H1 (cell line): ENCODE data around the gene NDP. TPM values are rescaled to one million over a fixed set of nuclear protein-coding genes. Genes with fewer than 3 reads are reported as not detected.

Experiments used
- CTCF ChIA-PET: fragments of 300-600 bp; sonication (Branson Sonifier 250); formaldehyde crosslinking; loops from one replicate; lab custom pipeline; 2021; ENCODE audit not compliant: partially characterized antibody; lab: Charles Lee
- POLR2A ChIA-PET: fragments of 300-600 bp; sonication (Branson Sonifier 250); formaldehyde crosslinking; loops from one replicate; lab custom pipeline; 2021; ENCODE audit warnings: inconsistent platforms; ENCODE audit not compliant: partially characterized antibody; lab: Charles Lee
- DNase-seq, 2 experiments: peaks; one replicate each; pipeline versions ENCODE4 v3.0.0 to v3.0.0-alpha.2; 2010 to 2022; ENCODE audit warnings: low spot score in 2 of 2, low read depth in 1 of 2, mixed read lengths in 1 of 2
- FAIRE-seq: peaks from 2 replicates; lab custom pipeline; 2011; peaks lifted over from hg19 to GRCh38; lab: Jason Lieb, UNC
- H2AFZ ChIP-seq: 2 replicates; pipeline ENCODE4 v1.8.1; 2012; ENCODE audit warnings: low read length, inconsistent platforms
- H2AK5ac ChIP-seq: 2 replicates; pipeline ENCODE4 v1.6.1; 2013; ENCODE audit warnings: low read depth, low read length
- H2BK120ac ChIP-seq: replicated peaks from 2 replicates; pipeline ENCODE3; 2013; ENCODE audit warnings: low read depth, low read length, inconsistent platforms
- H2BK12ac ChIP-seq: 2 replicates; pipeline ENCODE4 v1.6.1; 2013; ENCODE audit warnings: low read depth, low read length
- H2BK15ac ChIP-seq: 2 replicates; pipeline ENCODE4 v1.6.1; 2013; ENCODE audit warnings: low read length
- H2BK20ac ChIP-seq: 2 replicates; pipeline ENCODE4 v1.6.1; 2013; ENCODE audit warnings: low read length
- H2BK5ac ChIP-seq: 2 replicates; pipeline ENCODE4 v1.6.1; 2013; ENCODE audit warnings: low read depth, low read length
- H3K14ac ChIP-seq: 2 replicates; pipeline ENCODE4 v1.6.1; 2013; ENCODE audit warnings: inconsistent platforms; ENCODE audit not compliant: insufficient read length
- H3K18ac ChIP-seq: 2 replicates; pipeline ENCODE4 v1.6.1; 2013; ENCODE audit warnings: low read length; ENCODE audit errors: extremely low read depth
- H3K23ac ChIP-seq: 2 replicates; pipeline ENCODE4 v1.6.1; 2013; ENCODE audit warnings: inconsistent platforms; ENCODE audit not compliant: insufficient read length
- H3K23me2 ChIP-seq: 2 replicates; pipeline ENCODE4 v1.6.1; 2013; ENCODE audit warnings: low read depth, low read length
- H3K27ac ChIP-seq: 2 replicates; pipeline ENCODE4 v1.6.1; 2011; ENCODE audit warnings: low read depth, low read length, inconsistent platforms
- H3K27me3 ChIP-seq, 4 experiments: replicated peaks in 1 of 4; 1 replicate in 1 of 4; 2 replicates in 3 of 4; pipeline versions ENCODE4 v1.6.1 to v1.8.1; 2011 to 2013; ENCODE audit warnings: low read length in 3 of 4, mild to moderate bottlenecking in 3 of 4, inconsistent platforms in 2 of 4, mixed read lengths in 2 of 4, moderate library complexity in 1 of 4; ENCODE audit not compliant: control insufficient read depth in 3 of 4, insufficient read depth in 3 of 4; ENCODE audit errors: extremely low read depth in 1 of 4
- H3K36me3 ChIP-seq, 4 experiments: 2 replicates each; pipeline versions ENCODE4 v1.6.1 to v1.8.1; 2011 to 2013; ENCODE audit warnings: mild to moderate bottlenecking in 4 of 4, low read length in 3 of 4, moderate library complexity in 2 of 4, control low read depth in 1 of 4, inconsistent platforms in 1 of 4; ENCODE audit not compliant: insufficient read depth in 4 of 4, control insufficient read depth in 2 of 4
- H3K4ac ChIP-seq: replicated peaks from 2 replicates; pipeline ENCODE3; 2013; ENCODE audit warnings: low read length, low read depth, mixed read lengths, inconsistent platforms; ENCODE audit not compliant: insufficient read length
- H3K4me1 ChIP-seq, 4 experiments: replicated peaks in 1 of 4; 1 replicate in 1 of 4; 2 replicates in 3 of 4; pipeline versions ENCODE4 v1.6.1 to v1.8.1; 2011 to 2013; ENCODE audit warnings: low read length in 3 of 4, inconsistent platforms in 2 of 4, mixed read lengths in 1 of 4; ENCODE audit not compliant: insufficient read depth in 4 of 4, control insufficient read depth in 3 of 4
- H3K4me2 ChIP-seq, 2 experiments: 2 replicates each; pipeline versions ENCODE4 v1.6.1 to v1.8.1; 2011 to 2013; ENCODE audit warnings: low read depth in 2 of 2, low read length in 2 of 2, control low read depth in 1 of 2, inconsistent platforms in 1 of 2, mild to moderate bottlenecking in 1 of 2; ENCODE audit not compliant: insufficient read depth in 1 of 2
- H3K4me3 ChIP-seq, 4 experiments: fragments of 200-600, 300-600 bp in 1 of 4; sonication (generic), shearing (Covaris generic), sonication (Bioruptor Twin) in 1 of 4; 2 replicates each; pipeline versions ENCODE4 v1.5.1 to v1.8.1; 2011 to 2016; ENCODE audit warnings: low read length in 4 of 4, low read depth in 3 of 4, control low read depth in 2 of 4, inconsistent platforms in 2 of 4, mild to moderate bottlenecking in 2 of 4, mixed read lengths in 1 of 4, moderate library complexity in 1 of 4; ENCODE audit not compliant: insufficient read depth in 2 of 4; ENCODE audit errors: extremely low read depth in 1 of 4
- H3K56ac ChIP-seq: replicated peaks from 2 replicates; pipeline ENCODE3; 2013; ENCODE audit warnings: low read depth, mild to moderate bottlenecking, mixed read lengths, low read length, inconsistent platforms; ENCODE audit not compliant: insufficient read length
- H3K79me1 ChIP-seq: 2 replicates; pipeline ENCODE4 v1.6.1; 2013; ENCODE audit warnings: low read depth, low read length, control low read depth
- H3K79me2 ChIP-seq, 2 experiments: 2 replicates each; pipeline versions ENCODE4 v1.6.1 to v1.8.1; 2012 to 2013; ENCODE audit warnings: low read length in 2 of 2, mild to moderate bottlenecking in 2 of 2, inconsistent platforms in 1 of 2; ENCODE audit not compliant: insufficient read depth in 2 of 2, control insufficient read depth in 1 of 2
- H3K9ac ChIP-seq, 4 experiments: replicated peaks in 1 of 4; 1 replicate in 1 of 4; 2 replicates in 3 of 4; pipeline versions ENCODE4 v1.6.1 to v1.8.1; 2011 to 2013; ENCODE audit warnings: low read depth in 3 of 4, low read length in 3 of 4, control low read depth in 2 of 4, mild to moderate bottlenecking in 2 of 4, moderate library complexity in 2 of 4, inconsistent platforms in 1 of 4; ENCODE audit errors: extremely low read depth in 1 of 4
- H3K9me3 ChIP-seq, 2 experiments: 2 replicates each; pipeline versions ENCODE4 v1.6.1 to v1.8.1; 2012 to 2013; ENCODE audit warnings: mild to moderate bottlenecking in 2 of 2, moderate library complexity in 2 of 2, control low read depth in 1 of 2, inconsistent platforms in 1 of 2, low read depth in 1 of 2, low read length in 1 of 2, mixed read lengths in 1 of 2; ENCODE audit not compliant: insufficient read depth in 2 of 2
- H4K20me1 ChIP-seq, 2 experiments: replicated peaks in 1 of 2; 2 replicates each; pipeline versions ENCODE3 to v1.8.1; 2011 to 2013; ENCODE audit warnings: inconsistent platforms in 2 of 2, low read length in 2 of 2, mild to moderate bottlenecking in 1 of 2; ENCODE audit not compliant: insufficient read depth in 2 of 2, control insufficient read depth in 1 of 2
- H4K5ac ChIP-seq: 2 replicates; pipeline ENCODE4 v1.6.1; 2013; ENCODE audit warnings: low read length, low read depth, mixed read lengths, inconsistent platforms; ENCODE audit not compliant: insufficient read length
- H4K8ac ChIP-seq: 2 replicates; pipeline ENCODE4 v1.8.0; 2013; ENCODE audit warnings: mild to moderate bottlenecking, moderate library complexity, low read length, inconsistent platforms; ENCODE audit not compliant: insufficient read depth; ENCODE audit errors: extremely low read depth
- H4K91ac ChIP-seq: replicated peaks from 2 replicates; pipeline ENCODE3; 2013; ENCODE audit warnings: low read length, mixed read lengths, inconsistent platforms; ENCODE audit not compliant: insufficient read length
- ASH2L ChIP-seq: fragments of 200-600, 300-600 bp; sonication (generic); IDR thresholded peaks from one replicate; pipeline ENCODE4 v1.7.1; 2017; ENCODE audit warnings: low read length
- BACH1 ChIP-seq: IDR thresholded peaks from 2 replicates; pipeline ENCODE4 v1.6.1; 2012; ENCODE audit warnings: low read length, improper control_type of control experiment
- PHF8 ChIP-seq: fragments of 200-600 bp; sonication (generic); conservative IDR thresholded peaks from 2 replicates; pipeline ENCODE4 v1.7.1; 2012; ENCODE audit warnings: low read depth, mild to moderate bottlenecking, inconsistent platforms, low read length, moderate library complexity
- POU5F1 ChIP-seq: IDR thresholded peaks from 2 replicates; pipeline ENCODE4 v1.6.1; 2011; ENCODE audit warnings: low read depth, mild to moderate bottlenecking, low read length, moderate library complexity
- WGBS, 2 experiments: shearing (Covaris generic) in 1 of 2; methylation state at CpG; one replicate each; pipeline versions ENCODE4 v1.1.6 to v1.1.7; 2013 to 2015; ENCODE audit warnings: low lambda C conversion rate in 2 of 2, mixed read lengths in 2 of 2, inconsistent platforms in 1 of 2, low coverage in 1 of 2, missing lambda C conversion rate in 1 of 2; ENCODE audit not compliant: insufficient replicate concordance in 2 of 2, insufficient coverage in 1 of 2, insufficient read length in 1 of 2; ENCODE audit errors: extremely low coverage in 1 of 2, missing lambda C conversion rate in 1 of 2; 5-methylcytosine and 5-hydroxymethylcytosine counted together
- polyA plus RNA-seq, 7 experiments: library from polyadenylated mRNA; depleted of rRNA in 3 of 7; stranded (reverse) in 5 of 7; unstranded in 2 of 7; fragments of >200 nt in 5 of 7; fragments of 200-250 nt in 2 of 7; gene quantifications; 1 replicate in 5 of 7; 2 replicates in 1 of 7; 4 replicates in 1 of 7; pipeline versions ENCODE4 v1.2.1 to v1.2.3, GENCODE V29; 2011 to 2013; ENCODE audit warnings: missing spikeins in 2 of 7, mixed read lengths in 2 of 7
- total RNA-seq: library from RNA; stranded (reverse); fragmentation: NEBNext Ultra II Directional; extraction: Animal tissue kit (Norgen Biotek cat#: 25700); gene quantifications from 2 replicates; pipeline ENCODE4 v1.2.1, GENCODE V29; 2021

Gene NDP
- total and polyA plus RNA-seq, 2 of the 8 experiments (the other 6 are each of a cell fraction or from before 2014, with no cell fraction given), result 0.26 to 0.82 TPM

GRCh38 chrX:44016906-44017305, 43.7 kb upstream of the NDP start:
- no peak overlapping the region for H3K23ac ChIP-seq
- no peak overlapping the region for H3K4ac ChIP-seq
- TF ChIP-seq ASH2L, result no peak
- no peak for TF ChIP-seq POU5F1
- no peak for TF ChIP-seq BACH1
- no peak for TF ChIP-seq PHF8
- no peak for DNase-seq
- H3K36me3 ChIP-seq, result no peaks in the 10 kb centered on the region
- no peak overlapping the region for H3K14ac ChIP-seq
- no peaks in the 10 kb centered on the region for H3K79me2 ChIP-seq
- H2BK5ac ChIP-seq, result no peak overlapping the region
- CTCF ChIA-PET, result no interaction called here
- H3K56ac ChIP-seq, result no peak overlapping the region
- H2BK12ac ChIP-seq, result no peak overlapping the region
- no peak overlapping the region for H4K8ac ChIP-seq
- no peak overlapping the region for H2BK15ac ChIP-seq
- no peaks in the 10 kb centered on the region for H3K9me3 ChIP-seq
- H2AK5ac ChIP-seq, result no peak overlapping the region
- no peaks in the 10 kb centered on the region for H4K20me1 ChIP-seq
- FAIRE-seq, result no peak
- H3K27ac ChIP-seq, result no peak overlapping the region
- H2BK120ac ChIP-seq, result no peak overlapping the region
- 90% methylated on average over 4 of the region's 4 CpGs; no CpG with 5 or more reads in 1 of the 2 experiments for WGBS, 2 experiments
- no peak overlapping the region for H3K9ac ChIP-seq
- H3K4me2 ChIP-seq, result no peak overlapping the region
- no peaks in the 10 kb centered on the region for H3K23me2 ChIP-seq
- no peaks in the 10 kb centered on the region for H3K27me3 ChIP-seq
- POLR2A ChIA-PET, result no interaction called here
- H3K4me3 ChIP-seq, result no peak overlapping the region
- no peak overlapping the region for H4K91ac ChIP-seq
- no peak overlapping the region for H3K18ac ChIP-seq
- no peak overlapping the region for H4K5ac ChIP-seq
- no peak overlapping the region for H2BK20ac ChIP-seq
- H3K79me1 ChIP-seq, result no peaks in the 10 kb centered on the region
- no peaks in the 10 kb centered on the region for H3K4me1 ChIP-seq
- H2AFZ ChIP-seq, result no peak overlapping the region
